K562 (cell line): ENCODE results near the gene COL11A2.

Experiments
- CTCF ChIP-seq, 3 experiments: IDR thresholded peaks in 2 of 3; conservative IDR thresholded peaks in 1 of 3; 2 replicates each; pipeline ENCODE4 v1.5.1; 2011 to 2012; ENCODE audit warnings: low read length in 3 of 3, mild to moderate bottlenecking in 3 of 3, control low read depth in 2 of 3, improper control_type of control experiment in 1 of 3, inconsistent platforms in 1 of 3, low read depth in 1 of 3, mixed read lengths in 1 of 3, moderate library complexity in 1 of 3; ENCODE audit not compliant: insufficient read depth in 2 of 3
- NCOA1 ChIP-seq: fragments of 450-650 bp; IDR thresholded peaks from 2 replicates; pipeline ENCODE4 v1.6.1; 2016; ENCODE audit warnings: low read depth
- POLR2A ChIP-seq: fragments of 450-650 bp; conservative IDR thresholded peaks from 2 replicates; pipeline ENCODE4 v1.6.1; 2016
- POLR2AphosphoS5 ChIP-seq: IDR thresholded peaks from 2 replicates; pipeline ENCODE4 v1.6.1; 2011; ENCODE audit warnings: mild to moderate bottlenecking, low read depth, low read length, moderate library complexity; ENCODE audit not compliant: control insufficient read depth, insufficient read depth
- ZNF347 ChIP-seq: fragments of 450-650 bp; formaldehyde crosslinking; IDR thresholded peaks from 2 replicates; pipeline ENCODE4 v1.4.0; 2020; ENCODE audit warnings: low read depth, mild to moderate bottlenecking, moderate library complexity
- TF ChIP-seq, protein P1 (sequence below), 2 experiments: fragments of 450-650 bp; formaldehyde crosslinking in 1 of 2; IDR thresholded peaks; 2 replicates each; pipeline versions ENCODE4 v1.4.0 to v1.6.1; 2014 to 2020; ENCODE audit warnings: mild to moderate bottlenecking in 2 of 2, borderline replicate concordance in 1 of 2, low read depth in 1 of 2

DNA sequence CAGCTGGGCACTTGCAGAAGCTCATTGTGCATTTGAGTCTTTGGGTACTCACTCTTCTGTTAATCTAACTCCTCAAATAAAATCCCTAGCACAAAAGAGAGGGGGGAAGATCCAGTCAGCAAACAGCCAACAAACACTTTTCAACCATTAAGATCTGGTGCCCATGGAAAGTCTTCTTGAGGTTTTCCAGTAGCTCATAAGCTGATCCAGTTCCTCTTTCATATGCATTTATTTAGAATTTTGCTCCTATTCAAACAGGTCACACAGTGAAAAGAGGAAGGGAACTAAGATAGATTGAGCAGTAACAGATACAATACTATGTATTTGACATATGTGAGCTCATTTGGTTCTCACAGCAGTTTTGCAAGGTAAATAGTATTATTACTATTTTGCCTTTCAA is 77.9 kb downstream of the COL11A2 start:
- no peak for TF ChIP-seq CTCF (IDR thresholded peaks at IDR 0.05 in 2 of 3, conservative IDR thresholded peaks at IDR 0.05 in 1 of 3; ENCODE audit: insufficient read depth in 2 of 3, low read depth in 1 of 3, low read length in 3 of 3)
- no peak for TF ChIP-seq POLR2A
- TF ChIP-seq NCOA1, result no peak
- TF ChIP-seq, protein P1, sequence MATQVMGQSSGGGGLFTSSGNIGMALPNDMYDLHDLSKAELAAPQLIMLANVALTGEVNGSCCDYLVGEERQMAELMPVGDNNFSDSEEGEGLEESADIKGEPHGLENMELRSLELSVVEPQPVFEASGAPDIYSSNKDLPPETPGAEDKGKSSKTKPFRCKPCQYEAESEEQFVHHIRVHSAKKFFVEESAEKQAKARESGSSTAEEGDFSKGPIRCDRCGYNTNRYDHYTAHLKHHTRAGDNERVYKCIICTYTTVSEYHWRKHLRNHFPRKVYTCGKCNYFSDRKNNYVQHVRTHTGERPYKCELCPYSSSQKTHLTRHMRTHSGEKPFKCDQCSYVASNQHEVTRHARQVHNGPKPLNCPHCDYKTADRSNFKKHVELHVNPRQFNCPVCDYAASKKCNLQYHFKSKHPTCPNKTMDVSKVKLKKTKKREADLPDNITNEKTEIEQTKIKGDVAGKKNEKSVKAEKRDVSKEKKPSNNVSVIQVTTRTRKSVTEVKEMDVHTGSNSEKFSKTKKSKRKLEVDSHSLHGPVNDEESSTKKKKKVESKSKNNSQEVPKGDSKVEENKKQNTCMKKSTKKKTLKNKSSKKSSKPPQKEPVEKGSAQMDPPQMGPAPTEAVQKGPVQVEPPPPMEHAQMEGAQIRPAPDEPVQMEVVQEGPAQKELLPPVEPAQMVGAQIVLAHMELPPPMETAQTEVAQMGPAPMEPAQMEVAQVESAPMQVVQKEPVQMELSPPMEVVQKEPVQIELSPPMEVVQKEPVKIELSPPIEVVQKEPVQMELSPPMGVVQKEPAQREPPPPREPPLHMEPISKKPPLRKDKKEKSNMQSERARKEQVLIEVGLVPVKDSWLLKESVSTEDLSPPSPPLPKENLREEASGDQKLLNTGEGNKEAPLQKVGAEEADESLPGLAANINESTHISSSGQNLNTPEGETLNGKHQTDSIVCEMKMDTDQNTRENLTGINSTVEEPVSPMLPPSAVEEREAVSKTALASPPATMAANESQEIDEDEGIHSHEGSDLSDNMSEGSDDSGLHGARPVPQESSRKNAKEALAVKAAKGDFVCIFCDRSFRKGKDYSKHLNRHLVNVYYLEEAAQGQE (IDR thresholded peaks at IDR 0.05; ENCODE audit: borderline replicate concordance), result no peak
- TF ChIP-seq, protein P1 (CRISPR knock-in tag; IDR thresholded peaks at IDR 0.05; ENCODE audit: low read depth), result no peak
- no peak for TF ChIP-seq POLR2AphosphoS5
- no peak for TF ChIP-seq ZNF347 (CRISPR knock-in tag)
